HG02840 (cell line): ENCODE data around the gene NT5DC2.

ENCODE experiments used
- ATAC-seq: cut with Tn5 transposase; IDR thresholded peaks from one replicate; pipeline ENCODE4 v1.9.1; 2021; ENCODE audit warnings: mild to moderate bottlenecking, moderate library complexity, moderate number of reproducible peaks; ENCODE audit not compliant: unreplicated experiment, low FRiP score

NT5DC2 gene

GRCh38 chr3:52533623-52534280 lies at the start of gene NT5DC2:
Gene NT5DC2 (minus strand): TSS chr3:52533857. CDS start chr3:52533737, 120 bp downstream.
- peak; percentile 27 for ATAC-seq

- no peak for ATAC-seq
Measured at GRCh38 chr3:52574056-52574965, 40.7 kb upstream of the NT5DC2 start.

GRCh38 chr3:52572221-52572620 lies 38.6 kb upstream of the NT5DC2 start:
- ATAC-seq: no peak

- no peak for ATAC-seq
Measured at GRCh38 chr3:52570076-52570475, 36.4 kb upstream of the NT5DC2 start.

- ATAC-seq: no peak
Measured at GRCh38 chr3:52568069-52568468, 34.4 kb upstream of the NT5DC2 start.

GRCh38 chr3:52563984-52564383 lies 30.3 kb upstream of the NT5DC2 start:
- no peak for ATAC-seq

GRCh38 chr3:52561028-52561747 lies 27.5 kb upstream of the NT5DC2 start:
- ATAC-seq: no peak

GRCh38 chr3:52558436-52558835 lies 24.8 kb upstream of the NT5DC2 start:
- no peak for ATAC-seq

GRCh38 chr3:52557011-52557960 lies 23.6 kb upstream of the NT5DC2 start:
- ATAC-seq: no peak

GRCh38 chr3:52555056-52555455 lies 21.4 kb upstream of the NT5DC2 start:
- ATAC-seq: no peak

GRCh38 chr3:52554026-52554755 lies 20.5 kb upstream of the NT5DC2 start:
- ATAC-seq: no peak

- no peak for ATAC-seq
Measured at GRCh38 chr3:52552089-52552488, 18.4 kb upstream of the NT5DC2 start.

- ATAC-seq: no peak
Measured at GRCh38 chr3:52551118-52551517, 17.5 kb upstream of the NT5DC2 start.

- no peak for ATAC-seq
Measured at GRCh38 chr3:52547143-52547542, 13.5 kb upstream of the NT5DC2 start.

- ATAC-seq: no peak
Measured at GRCh38 chr3:52546111-52546901, 12.6 kb upstream of the NT5DC2 start.

GRCh38 chr3:52544937-52545336 lies 11.3 kb upstream of the NT5DC2 start:
- no peak for ATAC-seq

- ATAC-seq: no peak
Measured at GRCh38 chr3:52541050-52541449, 7.4 kb upstream of the NT5DC2 start.

GRCh38 chr3:52539010-52539653 lies 5.5 kb upstream of the NT5DC2 start:
- no peak for ATAC-seq
